Measurements from ENCODE around the gene HS3ST1. TPM values are rescaled to one million over a fixed set of nuclear protein-coding genes. Genes with fewer than 3 reads are reported as not detected.

The HS3ST1 gene
- total RNA-seq, 2 donors from 2014 or later = 0.14 to 1.1 TPM

GRCh38 chr4:11436084-11436483 is 7.4 kb upstream of the HS3ST1 start:
- no peaks in the 10 kb centered on the region for H3K4me1 ChIP-seq (ENCODE audit: control insufficient read depth in 1 of 2, low read depth in 2 of 2)
- no peak for ATAC-seq (ENCODE audit: insufficient number of reproducible peaks, low FRiP score, low read depth)
- H3K9me3 ChIP-seq = no peaks in the 10 kb centered on the region
- no peaks in the 10 kb centered on the region for H3K27me3 ChIP-seq (replicated peaks; ENCODE audit: insufficient read depth)
- no peaks in the 10 kb centered on the region for H3K36me3 ChIP-seq
- TF ChIP-seq CTCF (IDR thresholded peaks at IDR 0.05) = no peak
- H3K4me3 ChIP-seq = no peak overlapping the region
- H3K27ac ChIP-seq = no peak overlapping the region
- no peak for DNase-seq (ENCODE audit: low spot score)

GRCh38 chr4:11435557-11435956 is 6.9 kb upstream of the HS3ST1 start:
- Histone ChIP-seq H3K36me3 (no peaks in the 10 kb centered on the region), H3K4me3 (no peak overlapping the region), H3K27me3 (replicated peaks; ENCODE audit: insufficient read depth) (no peaks in the 10 kb centered on the region), H3K9me3 (no peaks in the 10 kb centered on the region), H3K27ac (no peak overlapping the region), H3K4me1 (ENCODE audit: control insufficient read depth in 1 of 2, low read depth in 2 of 2) (no peaks in the 10 kb centered on the region)
- no peak for DNase-seq (ENCODE audit: low spot score)
- no peak for TF ChIP-seq CTCF (IDR thresholded peaks at IDR 0.05)
- no peak for ATAC-seq (ENCODE audit: insufficient number of reproducible peaks, low FRiP score, low read depth)

- no peaks in the 10 kb centered on the region for H3K27me3 ChIP-seq (replicated peaks; ENCODE audit: insufficient read depth)
- no peak for TF ChIP-seq CTCF (IDR thresholded peaks at IDR 0.05)
- ATAC-seq (ENCODE audit: insufficient number of reproducible peaks, low FRiP score, low read depth) = no peak
Observed at GRCh38 chr4:11431111-11431510, 2.4 kb upstream of the HS3ST1 start.

GRCh38 chr4:11430536-11430935 is 1.8 kb upstream of the HS3ST1 start:
- no peak for DNase-seq (ENCODE audit: low spot score)
- Histone ChIP-seq H3K27me3 (replicated peaks; ENCODE audit: insufficient read depth) (no peaks in the 10 kb centered on the region), H3K9me3 (no peaks in the 10 kb centered on the region), H3K4me3 (no peak overlapping the region), H3K27ac (no peak overlapping the region), H3K36me3 (no peaks in the 10 kb centered on the region), H3K4me1 (ENCODE audit: control insufficient read depth in 1 of 2, low read depth in 2 of 2) (peaks cover 9 to 21% of the 10 kb centered on the region in 2 donors)
- ATAC-seq (ENCODE audit: insufficient number of reproducible peaks, low FRiP score, low read depth) = no peak
- no peak for TF ChIP-seq CTCF (IDR thresholded peaks at IDR 0.05)

More at GRCh38 chr4:11431111-11431510, 2.4 kb upstream of the HS3ST1 start:
- Histone ChIP-seq H3K9me3 (no peaks in the 10 kb centered on the region), H3K36me3 (no peaks in the 10 kb centered on the region), H3K4me3 (no peak overlapping the region), H3K4me1 (ENCODE audit: control insufficient read depth in 1 of 2, low read depth in 2 of 2) (peaks cover 9 to 21% of the 10 kb centered on the region in 2 donors), H3K27ac (no peak overlapping the region)
- no peak for DNase-seq (ENCODE audit: low spot score)

GRCh38 chr4:11429699-11430045 is 978 bp upstream of the HS3ST1 start:
- Histone ChIP-seq H3K36me3 (no peaks in the 10 kb centered on the region), H3K27ac (no peak overlapping the region)

More at GRCh38 chr4:11429699-11430045, 978 bp upstream of the HS3ST1 start:
- TF ChIP-seq CTCF (IDR thresholded peaks at IDR 0.05) = no peak
- Histone ChIP-seq H3K27me3 (replicated peaks; ENCODE audit: insufficient read depth) (no peaks in the 10 kb centered on the region), H3K9me3 (no peaks in the 10 kb centered on the region), H3K4me1 (ENCODE audit: control insufficient read depth in 1 of 2, low read depth in 2 of 2) (peaks cover 9 to 21% of the 10 kb centered on the region in 2 donors), H3K4me3 (peak overlapping the region; percentile 78)
- no peak for ATAC-seq (ENCODE audit: insufficient number of reproducible peaks, low FRiP score, low read depth)
- no peak for DNase-seq (ENCODE audit: low spot score)
